ENCODE data around the gene TPPP3.

TPPP3 gene

DNA sequence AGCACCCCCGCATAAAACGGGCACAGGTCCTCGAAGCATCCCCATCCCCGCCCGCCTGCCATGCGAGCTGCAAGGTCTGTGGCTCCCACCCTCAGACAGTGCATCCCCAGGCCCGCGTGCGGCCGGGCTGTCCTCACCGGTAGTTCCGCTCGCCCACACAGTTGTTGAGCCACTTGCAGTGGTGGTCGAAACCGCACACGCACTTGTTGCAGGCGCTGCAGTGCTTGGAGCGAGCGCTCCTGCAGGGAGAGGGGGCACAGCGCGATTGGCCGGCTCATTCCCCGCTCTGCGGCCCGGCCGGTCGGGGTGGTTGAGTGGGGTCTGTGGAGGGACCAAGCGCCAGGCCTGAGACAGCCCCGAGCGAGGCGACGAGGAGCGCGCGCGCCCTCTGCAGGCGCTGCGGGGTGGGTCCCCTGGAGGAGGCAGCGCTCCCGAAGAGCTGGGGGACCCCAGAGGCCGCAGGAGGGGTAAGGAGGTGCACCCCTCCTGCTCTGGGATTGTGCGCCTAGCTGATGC is 6.0 kb upstream of the TPPP3 start:
- H3K9ac ChIP-seq (ENCODE audit: low read depth, low read length): no peak overlapping the region
- no peaks in the 10 kb centered on the region for H3K27me3 ChIP-seq (ENCODE audit: control insufficient read depth, insufficient read depth, low read length)

DNA sequence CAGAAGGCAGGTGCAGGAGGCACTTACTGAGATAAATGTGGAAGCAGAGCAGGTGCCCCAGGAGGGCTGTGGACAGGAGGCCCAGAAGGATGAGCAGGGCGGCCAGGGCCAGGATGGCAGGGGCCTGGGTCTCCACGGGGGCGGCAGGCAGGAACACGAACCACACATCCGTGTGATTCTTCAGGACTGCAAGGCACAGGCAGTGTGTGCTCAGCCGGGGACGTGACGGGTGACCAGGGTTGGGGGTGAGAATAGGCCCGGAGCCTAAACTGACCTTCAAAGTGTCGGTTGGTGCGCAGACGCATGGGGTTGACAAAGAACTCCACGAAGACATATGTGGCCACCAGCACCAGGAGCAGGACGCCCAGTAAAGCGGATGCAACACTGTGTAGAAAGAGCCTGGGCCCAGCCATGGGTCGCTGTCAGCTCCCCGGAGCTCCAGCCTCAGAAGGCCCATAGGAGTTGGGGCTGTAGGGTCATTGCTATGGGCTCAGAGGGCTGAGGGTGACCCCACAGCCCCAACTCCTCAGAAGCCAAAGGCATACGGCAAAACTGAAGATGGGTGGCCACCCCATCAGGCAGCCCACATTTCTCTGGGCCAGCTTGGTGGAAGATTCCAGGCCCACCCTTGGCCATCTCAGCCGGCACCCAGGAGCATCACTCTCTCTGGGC is 5.4 kb upstream of the TPPP3 start:
- Histone ChIP-seq H3K9me3 (replicated peaks; ENCODE audit: low read length) (no peaks in the 10 kb centered on the region), H3K4me2 (ENCODE audit: low read length) (no peak overlapping the region), H3K9ac (ENCODE audit: low read depth, low read length) (no peak overlapping the region), H3K4me1 (ENCODE audit: control insufficient read depth, insufficient read depth, low read length) (peaks cover 33% of the 10 kb centered on the region), H3K27me3 (ENCODE audit: control insufficient read depth, insufficient read depth, low read length) (no peaks in the 10 kb centered on the region), H3K36me3 (ENCODE audit: insufficient read depth, low read length) (no peaks in the 10 kb centered on the region), H3K4me3 (ENCODE audit: low read length) (no peak overlapping the region)

More for the DNA sequence above, 6.0 kb upstream of the TPPP3 start:
- H3K36me3 ChIP-seq (ENCODE audit: insufficient read depth, low read length): no peaks in the 10 kb centered on the region
- H3K4me2 ChIP-seq (ENCODE audit: low read length): no peak overlapping the region
- H3K4me3 ChIP-seq (ENCODE audit: low read length): no peak overlapping the region
- H3K9me3 ChIP-seq (replicated peaks; ENCODE audit: low read length): no peaks in the 10 kb centered on the region
- H3K4me1 ChIP-seq (ENCODE audit: control insufficient read depth, insufficient read depth, low read length): peaks cover 30% of the 10 kb centered on the region

DNA sequence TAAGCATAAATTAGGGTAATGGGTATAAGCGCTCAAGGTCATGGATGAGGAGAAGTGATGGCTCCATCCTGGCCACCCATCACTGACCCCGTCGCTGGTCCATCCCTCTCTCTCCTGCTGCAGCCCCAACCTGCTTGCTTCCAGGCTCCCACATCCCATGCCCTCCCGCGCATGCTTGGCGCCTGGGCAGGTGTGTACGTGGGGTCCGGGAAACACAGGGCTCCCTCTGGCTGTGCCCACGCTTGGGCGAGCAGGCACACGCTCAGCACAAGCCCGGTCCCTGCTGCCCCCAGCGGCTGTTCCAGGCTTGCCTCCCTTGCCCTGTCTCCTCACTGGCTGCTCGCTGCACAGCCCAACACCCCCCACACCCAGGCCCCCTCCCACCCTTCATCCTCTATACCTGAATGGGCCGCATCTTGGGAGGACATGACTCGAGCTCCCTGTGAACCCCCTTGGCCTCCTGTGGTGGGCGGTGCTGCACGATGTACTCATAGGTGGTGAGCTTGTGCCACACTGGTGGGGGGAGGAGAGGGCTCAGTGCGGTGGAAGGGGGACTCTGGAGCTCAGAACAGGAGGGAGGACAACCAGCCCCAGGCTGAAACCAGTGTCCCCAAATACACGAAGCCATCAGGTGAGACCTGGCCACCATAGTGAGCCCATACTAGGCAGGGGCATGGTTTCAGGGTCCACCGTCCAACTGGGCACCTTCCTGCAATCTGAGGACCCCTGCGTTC is 4.7 kb upstream of the TPPP3 start:
- Histone ChIP-seq H3K4me1 (ENCODE audit: control insufficient read depth, insufficient read depth, low read length) (peaks cover 38% of the 10 kb centered on the region), H3K27me3 (ENCODE audit: control insufficient read depth, insufficient read depth, low read length) (no peaks in the 10 kb centered on the region), H3K4me2 (ENCODE audit: low read length) (no peak overlapping the region), H3K36me3 (ENCODE audit: insufficient read depth, low read length) (no peaks in the 10 kb centered on the region), H3K9me3 (replicated peaks; ENCODE audit: low read length) (no peaks in the 10 kb centered on the region), H3K4me3 (ENCODE audit: low read length) (no peak overlapping the region), H3K9ac (ENCODE audit: low read depth, low read length) (no peak overlapping the region)

DNA sequence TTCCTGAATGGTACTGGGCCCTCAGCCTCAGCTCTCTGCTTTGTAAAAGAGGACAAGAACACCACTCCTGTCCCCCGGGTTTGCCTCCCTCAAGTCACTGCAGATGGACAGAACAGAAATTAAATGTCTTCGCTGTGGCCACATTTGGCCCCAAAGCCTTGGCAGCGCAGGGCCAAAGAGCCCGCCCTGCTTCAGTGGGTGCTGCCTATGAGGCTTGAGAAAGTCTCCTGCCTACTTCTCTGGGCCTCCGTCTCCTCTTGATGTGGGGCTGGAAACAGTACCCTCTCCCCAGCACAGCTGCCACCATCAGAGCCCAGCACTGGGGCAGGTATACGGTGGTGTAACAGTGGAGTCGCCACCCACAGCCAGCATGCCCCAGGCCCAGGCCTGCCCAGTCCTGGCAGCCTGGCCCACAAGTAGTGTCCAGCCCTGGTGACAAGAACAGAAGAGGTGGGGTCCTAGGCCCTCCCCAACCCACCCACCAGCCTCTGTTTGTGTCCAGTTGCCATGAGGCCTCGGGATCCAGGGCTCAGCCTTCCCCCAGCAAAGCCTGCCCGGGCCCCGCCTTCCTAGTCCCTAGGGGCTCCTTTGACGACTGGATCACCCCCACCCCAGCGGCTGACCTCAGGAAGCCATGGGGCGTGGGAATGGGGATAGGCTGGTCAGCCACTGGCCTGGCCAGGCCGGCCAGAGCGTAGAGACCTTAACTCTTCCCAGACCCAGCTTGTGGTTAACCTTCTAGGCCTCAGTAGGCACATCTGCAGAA is 3.9 kb upstream of the TPPP3 start:
- H3K4me1 ChIP-seq (ENCODE audit: control insufficient read depth, insufficient read depth, low read length): peaks cover 42% of the 10 kb centered on the region
- no peaks in the 10 kb centered on the region for H3K9me3 ChIP-seq (replicated peaks; ENCODE audit: low read length)
- no peak overlapping the region for H3K4me3 ChIP-seq (ENCODE audit: low read length)
- H3K9ac ChIP-seq (ENCODE audit: low read depth, low read length): peak overlapping the region; percentile 81
- peak overlapping the region; percentile 66 for H3K4me2 ChIP-seq (ENCODE audit: low read length)
- peaks cover 3% of the 10 kb centered on the region for H3K27me3 ChIP-seq (ENCODE audit: control insufficient read depth, insufficient read depth, low read length)
- no peaks in the 10 kb centered on the region for H3K36me3 ChIP-seq (ENCODE audit: insufficient read depth, low read length)

DNA sequence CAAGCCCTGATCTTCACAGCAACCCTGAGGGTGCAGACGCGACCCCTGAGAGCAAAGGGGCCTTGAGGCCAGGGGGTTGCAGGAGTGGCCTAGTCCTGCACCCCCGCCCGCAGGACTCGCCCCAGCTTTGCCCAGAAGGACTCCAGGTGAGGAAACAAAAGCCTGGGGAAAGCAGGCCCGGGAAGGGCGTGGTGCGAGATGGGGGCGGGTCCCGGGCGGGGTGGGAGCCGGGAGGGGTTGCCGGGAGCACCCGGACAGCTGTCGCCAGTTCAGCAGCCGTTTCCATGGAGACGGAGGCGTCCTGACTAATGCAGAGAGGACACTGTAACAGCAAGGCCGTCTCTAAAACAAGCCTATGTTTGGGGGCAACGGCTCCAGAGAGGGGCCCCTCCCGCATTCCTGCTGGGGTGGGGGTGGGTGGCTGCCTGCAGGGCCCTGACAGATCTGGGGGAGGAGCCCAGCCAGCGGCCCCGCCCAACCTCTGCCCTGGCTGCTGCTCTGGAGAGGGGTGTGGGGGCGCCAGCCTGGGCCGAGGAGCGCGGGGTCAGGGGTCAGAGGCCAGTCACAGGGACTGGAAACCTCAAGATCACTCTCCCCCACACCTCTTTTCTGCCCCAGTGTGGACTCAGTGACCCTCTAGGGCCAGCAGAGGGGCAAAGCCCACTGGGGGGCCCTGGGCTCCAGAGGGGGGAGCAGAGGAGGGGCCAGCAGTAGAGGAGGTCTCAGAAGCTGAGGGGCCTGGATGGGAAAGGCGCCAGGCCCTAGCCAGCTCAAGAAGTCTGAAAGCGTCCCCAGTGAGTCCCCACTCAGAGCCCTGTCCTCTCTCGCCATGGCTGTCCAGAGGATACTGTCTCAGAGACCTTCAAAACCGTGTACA is 3.1 kb upstream of the TPPP3 start:
- H3K36me3 ChIP-seq (ENCODE audit: insufficient read depth, low read length): no peaks in the 10 kb centered on the region
- peak overlapping the region; percentile 36 for H3K4me3 ChIP-seq (ENCODE audit: low read length)

DNA sequence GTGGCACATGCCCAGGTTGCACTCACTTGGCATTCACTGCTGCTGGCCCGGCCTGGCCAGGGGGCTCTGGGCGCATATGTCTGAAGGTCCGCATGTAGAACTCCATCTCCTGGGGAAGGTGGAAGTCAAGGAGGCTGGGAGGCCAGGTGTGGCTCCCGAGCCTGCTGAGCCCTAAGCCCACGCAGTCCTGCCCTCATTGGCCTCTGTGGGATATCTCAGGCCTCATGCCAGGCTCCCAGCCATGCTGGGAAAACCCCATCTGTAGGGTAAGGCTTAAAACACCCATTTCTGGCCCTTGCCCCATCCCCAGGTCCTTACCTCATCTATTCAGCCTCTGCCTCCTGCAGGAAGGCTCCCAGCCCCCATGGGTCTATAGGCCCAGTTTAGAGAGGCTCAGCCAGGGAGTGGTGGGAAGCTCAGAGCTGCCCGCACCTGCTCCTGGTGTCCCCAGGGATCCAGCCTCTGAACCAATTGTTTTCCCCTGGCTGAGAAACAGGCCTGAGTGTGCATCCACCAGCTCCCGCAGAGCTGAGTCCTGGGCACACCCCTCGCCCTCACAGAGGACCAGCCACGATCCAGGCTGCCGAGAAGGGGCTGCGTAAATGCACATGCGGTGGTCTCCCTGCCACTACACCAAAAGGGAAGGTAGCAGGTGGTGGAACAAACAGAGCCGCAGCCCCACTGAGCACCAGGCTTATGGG is 2.3 kb upstream of the TPPP3 start:
- H3K4me3 ChIP-seq (ENCODE audit: low read length): peak overlapping the region; percentile 14

More for the DNA sequence above, 3.1 kb upstream of the TPPP3 start:
- peak overlapping the region; percentile 66 for H3K4me2 ChIP-seq (ENCODE audit: low read length)
- H3K27me3 ChIP-seq (ENCODE audit: control insufficient read depth, insufficient read depth, low read length): peaks cover 5% of the 10 kb centered on the region
- no peaks in the 10 kb centered on the region for H3K9me3 ChIP-seq (replicated peaks; ENCODE audit: low read length)
- H3K9ac ChIP-seq (ENCODE audit: low read depth, low read length): peak overlapping the region; percentile 81
- H3K4me1 ChIP-seq (ENCODE audit: control insufficient read depth, insufficient read depth, low read length): peaks cover 42% of the 10 kb centered on the region

DNA sequence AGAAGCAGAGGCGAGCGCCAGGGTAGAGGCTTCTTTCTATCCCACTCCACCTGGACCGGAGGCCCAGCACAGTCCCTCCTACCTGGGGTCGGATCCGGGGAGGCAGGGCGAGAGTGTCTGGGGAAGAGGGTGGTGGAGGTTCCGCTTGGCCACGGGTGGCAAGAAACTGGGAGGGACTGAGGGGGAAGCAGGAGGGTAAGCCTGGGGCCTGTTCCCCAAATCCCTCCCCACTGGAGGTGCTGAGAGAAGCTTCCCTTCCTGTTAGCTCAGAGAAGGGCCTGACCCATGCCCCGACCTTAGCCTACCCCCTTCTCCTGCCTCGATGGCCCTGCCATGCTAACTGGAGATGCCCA is 1.8 kb upstream of the TPPP3 start:
- Histone ChIP-seq H3K9ac (ENCODE audit: low read depth, low read length) (no peak overlapping the region), H3K4me2 (ENCODE audit: low read length) (no peak overlapping the region), H3K27me3 (ENCODE audit: control insufficient read depth, insufficient read depth, low read length) (peaks cover 9% of the 10 kb centered on the region), H3K36me3 (ENCODE audit: insufficient read depth, low read length) (no peaks in the 10 kb centered on the region), H3K4me3 (ENCODE audit: low read length) (no peak overlapping the region), H3K4me1 (ENCODE audit: control insufficient read depth, insufficient read depth, low read length) (peaks cover 41% of the 10 kb centered on the region), H3K9me3 (replicated peaks; ENCODE audit: low read length) (no peaks in the 10 kb centered on the region)

More for the DNA sequence above, 2.3 kb upstream of the TPPP3 start:
- Histone ChIP-seq H3K27me3 (ENCODE audit: control insufficient read depth, insufficient read depth, low read length) (peaks cover 9% of the 10 kb centered on the region), H3K9me3 (replicated peaks; ENCODE audit: low read length) (no peaks in the 10 kb centered on the region), H3K36me3 (ENCODE audit: insufficient read depth, low read length) (no peaks in the 10 kb centered on the region), H3K4me2 (ENCODE audit: low read length) (peak overlapping the region; percentile 66), H3K9ac (ENCODE audit: low read depth, low read length) (peak overlapping the region; percentile 55), H3K4me1 (ENCODE audit: control insufficient read depth, insufficient read depth, low read length) (peaks cover 42% of the 10 kb centered on the region)

DNA sequence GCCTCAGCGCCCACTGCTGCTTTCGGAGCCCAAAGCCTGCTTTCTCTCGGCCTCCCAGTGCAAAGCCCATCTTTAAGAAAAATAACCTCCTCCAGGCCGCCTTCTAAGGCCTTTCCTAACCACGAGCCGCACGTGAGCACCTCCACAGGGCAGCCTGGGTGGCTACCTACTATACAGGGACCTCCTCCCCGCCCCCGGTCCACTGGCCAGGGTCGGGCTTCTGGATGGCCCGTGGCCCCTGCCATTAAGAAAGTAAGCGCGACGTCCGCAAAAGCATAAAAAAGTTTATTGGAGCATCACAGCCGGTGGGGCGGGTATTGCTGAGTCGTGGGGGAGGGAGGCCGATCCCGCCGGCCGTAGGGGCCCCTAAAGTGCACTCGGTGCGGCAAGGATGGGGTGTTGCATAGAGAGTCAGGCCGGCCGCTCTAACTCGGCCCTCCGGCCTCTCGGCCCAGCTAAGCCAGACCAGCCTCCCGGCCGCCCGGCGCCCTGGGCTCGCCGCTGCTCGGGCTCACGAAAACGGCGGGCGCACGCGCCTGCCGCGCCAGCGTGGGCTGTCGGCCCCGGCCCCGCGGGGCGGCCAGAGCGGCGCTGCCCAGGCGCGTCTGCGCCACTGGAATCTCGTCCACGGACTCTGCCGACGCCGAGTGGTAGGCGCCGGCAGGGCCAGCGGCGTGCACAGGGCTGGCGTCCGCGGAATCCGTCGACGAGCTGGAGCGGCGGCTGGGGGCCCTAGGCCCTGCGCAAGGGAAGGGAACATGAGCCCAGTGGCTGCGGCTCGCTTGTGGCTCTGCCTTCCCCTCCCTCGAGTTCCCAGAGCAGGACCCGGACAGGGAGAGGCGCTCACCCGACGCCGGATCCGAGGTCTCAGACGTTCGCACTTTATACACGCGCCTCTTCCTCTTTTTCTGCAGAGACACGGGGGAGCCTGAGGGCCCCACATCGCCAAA is 1.1 kb upstream of the TPPP3 start:
- Histone ChIP-seq H3K36me3 (ENCODE audit: insufficient read depth, low read length) (no peaks in the 10 kb centered on the region), H3K9ac (ENCODE audit: low read depth, low read length) (peak overlapping the region; percentile 72), H3K4me1 (ENCODE audit: control insufficient read depth, insufficient read depth, low read length) (peaks cover 36% of the 10 kb centered on the region), H3K27me3 (ENCODE audit: control insufficient read depth, insufficient read depth, low read length) (peaks cover 9% of the 10 kb centered on the region), H3K4me2 (ENCODE audit: low read length) (peak overlapping the region; percentile 87), H3K4me3 (ENCODE audit: low read length) (no peak overlapping the region), H3K9me3 (replicated peaks; ENCODE audit: low read length) (no peaks in the 10 kb centered on the region)

DNA sequence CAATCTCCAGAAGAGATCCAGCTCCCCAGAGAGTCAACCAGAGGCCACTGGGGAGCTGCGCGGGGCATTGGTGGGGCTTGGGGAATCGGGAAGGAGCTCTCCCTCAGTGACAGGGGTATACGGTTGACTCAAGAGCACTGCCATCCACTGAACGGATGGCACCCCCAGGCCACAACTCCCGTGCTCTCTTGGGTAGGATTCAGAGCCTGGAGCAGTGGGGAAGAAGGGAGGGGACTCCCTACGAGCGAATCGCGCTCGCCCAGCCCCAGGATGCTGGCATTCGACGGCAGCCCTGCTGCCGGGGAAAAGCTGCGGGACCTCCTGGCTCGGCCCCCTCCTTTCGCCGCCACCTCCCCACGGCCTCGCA is 473 bp upstream of the TPPP3 start:
- peak overlapping the region; percentile 72 for H3K9ac ChIP-seq (ENCODE audit: low read depth, low read length)
- peaks cover 9% of the 10 kb centered on the region for H3K27me3 ChIP-seq (ENCODE audit: control insufficient read depth, insufficient read depth, low read length)
- H3K4me3 ChIP-seq (ENCODE audit: low read length): peak overlapping the region; percentile 68

More for the DNA sequence above, 473 bp upstream of the TPPP3 start:
- Histone ChIP-seq H3K36me3 (ENCODE audit: insufficient read depth, low read length) (no peaks in the 10 kb centered on the region), H3K4me2 (ENCODE audit: low read length) (peak overlapping the region; percentile 87), H3K9me3 (replicated peaks; ENCODE audit: low read length) (no peaks in the 10 kb centered on the region), H3K4me1 (ENCODE audit: control insufficient read depth, insufficient read depth, low read length) (peaks cover 37% of the 10 kb centered on the region)
